Left ventricle myocardium inferior (tissue), 1 donor: ENCODE measurements around the gene PLSCR4. TPM values are rescaled to one million over a fixed set of nuclear protein-coding genes. Genes with fewer than 3 reads are reported as not detected.
A peak's percentile ranks its signal among the peaks of the same experiment; 100 is the strongest.

Source experiments
- DNase-seq: peaks from one replicate; pipeline ENCODE4 v3.0.0-alpha.2; 2020
- H3K27ac ChIP-seq: fragments of 200-600 bp; replicated peaks from 2 replicates; pipeline ENCODE4 v1.8.0; 2021
- H3K27me3 ChIP-seq: fragments of 200-600 bp; 2 replicates; pipeline ENCODE4 v1.8.0; 2021; ENCODE audit warnings: low read depth
- H3K36me3 ChIP-seq: fragments of 200-600 bp; 2 replicates; pipeline ENCODE4 v1.8.0; 2021
- H3K4me1 ChIP-seq: fragments of 200-600 bp; 2 replicates; pipeline ENCODE4 v1.8.0; 2021
- H3K4me3 ChIP-seq: fragments of 200-600 bp; 2 replicates; pipeline ENCODE4 v1.8.0; 2021; ENCODE audit warnings: mild to moderate bottlenecking, moderate library complexity
- H3K9me3 ChIP-seq: fragments of 200-600 bp; replicated peaks from 2 replicates; pipeline ENCODE4 v1.8.0; 2021
- CTCF ChIP-seq: fragments of 200-600 bp; IDR thresholded peaks from 2 replicates; pipeline ENCODE4 v1.8.0; 2021; ENCODE audit warnings: antibody characterized with exemption, mild to moderate bottlenecking, borderline replicate concordance
- intact Hi-C: fragments of 100-400 bp; cut with micrococcal nuclease; formaldehyde crosslinking; loops from one replicate; pipeline ENCODE4 v1.11.0; 2022
- total RNA-seq: library from RNA; stranded (reverse); fragmentation: NEBNext Ultra II Directional; extraction: Animal tissue kit (Norgen Biotek cat#: 25700); gene quantifications from one replicate; pipeline ENCODE4 v1.2.1, GENCODE V29; 2021
- donor health status: DM: no; HTN: yes; CAD: no; lungs with severe emphysema.

The PLSCR4 gene
- total RNA-seq, 1 donor from 2014 or later = 12.1 TPM

DNA sequence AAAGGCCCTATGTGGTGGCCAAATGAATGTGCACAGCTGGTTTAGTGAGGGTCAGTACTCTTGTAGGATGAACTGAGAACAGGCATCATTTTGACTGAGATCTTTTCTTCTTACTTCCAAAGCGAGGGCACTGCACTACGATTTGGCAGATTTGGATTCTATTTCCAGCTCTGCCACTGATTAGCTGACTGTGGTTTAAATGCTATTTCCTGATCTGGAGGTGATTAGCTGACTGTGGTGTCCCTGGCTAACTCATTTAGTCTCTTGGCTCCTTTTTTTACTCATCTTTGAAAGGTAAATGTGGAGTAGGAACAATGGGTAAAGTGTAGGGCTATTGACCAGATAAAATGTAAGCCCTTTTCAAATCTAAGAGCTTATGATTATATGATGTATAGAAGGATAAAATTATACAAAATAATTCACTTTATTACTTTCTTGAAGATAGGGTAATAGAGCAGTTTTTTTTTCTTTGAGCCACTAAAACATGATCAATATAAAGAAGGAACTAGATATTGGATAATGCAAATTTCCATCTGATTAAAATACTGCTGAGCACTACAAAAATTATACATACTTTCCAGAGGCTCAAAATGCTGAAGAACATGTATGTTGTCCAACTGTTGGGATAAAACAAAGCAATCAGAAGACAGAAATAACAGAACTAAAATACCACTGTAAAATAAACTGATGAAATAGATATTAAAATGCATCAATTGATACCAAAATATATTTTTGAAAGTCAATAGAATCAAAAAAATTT lies 50.3 kb downstream of the PLSCR4 start:
- intact Hi-C loops = no loop called here
- no peaks in the 10 kb centered on the region for H3K27me3 ChIP-seq
- peaks cover 16% of the 10 kb centered on the region for H3K4me1 ChIP-seq
- TF ChIP-seq CTCF = no peak
- H3K9me3 ChIP-seq = no peaks in the 10 kb centered on the region
- no peak for DNase-seq
- no peak overlapping the region for H3K4me3 ChIP-seq
- no peak overlapping the region for H3K27ac ChIP-seq
- peaks cover 2% of the 10 kb centered on the region for H3K36me3 ChIP-seq

DNA sequence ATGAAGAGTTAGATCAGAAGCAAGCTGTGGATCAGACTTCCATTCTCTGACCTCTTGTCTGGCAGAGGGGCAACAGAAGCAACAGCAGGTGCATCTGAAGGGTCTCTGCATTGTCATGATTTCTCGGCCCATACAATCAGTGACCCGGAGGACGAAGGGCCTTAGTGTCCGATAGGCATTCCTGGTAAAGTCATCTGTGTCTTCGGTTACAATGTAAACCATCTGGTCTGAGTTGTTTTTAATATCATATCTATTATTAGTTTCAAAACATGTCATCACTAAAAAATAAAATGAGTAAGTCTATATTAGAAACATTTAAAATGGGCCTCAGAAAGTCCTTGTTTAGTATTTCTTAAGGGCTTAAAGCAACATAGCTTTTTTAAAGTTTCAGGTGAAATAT lies 51.1 kb downstream of the PLSCR4 start:
- Histone ChIP-seq H3K27me3 (no peaks in the 10 kb centered on the region), H3K4me3 (no peak overlapping the region), H3K9me3 (no peaks in the 10 kb centered on the region), H3K27ac (no peak overlapping the region), H3K36me3 (no peaks in the 10 kb centered on the region), H3K4me1 (peaks cover 25% of the 10 kb centered on the region)
- no peak for TF ChIP-seq CTCF
- intact Hi-C loops = no loop called here
- DNase-seq = no peak

- H3K27ac ChIP-seq = no peak overlapping the region
- H3K9me3 ChIP-seq = no peaks in the 10 kb centered on the region
- no peaks in the 10 kb centered on the region for H3K36me3 ChIP-seq
- intact Hi-C loops = no loop called here
- H3K4me3 ChIP-seq = no peak overlapping the region
- DNase-seq = no peak
- peaks cover 25% of the 10 kb centered on the region for H3K4me1 ChIP-seq
- TF ChIP-seq CTCF = no peak
- H3K27me3 ChIP-seq = no peaks in the 10 kb centered on the region
These were observed 54.1 kb downstream of the PLSCR4 start for GRCh38 chr3:146196789-146197188.

- Histone ChIP-seq H3K9me3 (no peaks in the 10 kb centered on the region), H3K27me3 (no peaks in the 10 kb centered on the region), H3K27ac (no peak overlapping the region), H3K4me1 (peaks cover 25% of the 10 kb centered on the region), H3K4me3 (peak overlapping the region; percentile 12), H3K36me3 (no peaks in the 10 kb centered on the region)
- TF ChIP-seq CTCF = no peak
- intact Hi-C loops = no loop called here
- DNase-seq = no peak
These were observed 55.3 kb downstream of the PLSCR4 start for GRCh38 chr3:146195605-146196004.

- Histone ChIP-seq H3K27me3 (no peaks in the 10 kb centered on the region), H3K36me3 (peaks cover 4% of the 10 kb centered on the region), H3K4me3 (peak overlapping the region; percentile 12), H3K9me3 (no peaks in the 10 kb centered on the region), H3K4me1 (peaks cover 25% of the 10 kb centered on the region), H3K27ac (no peak overlapping the region)
- intact Hi-C loops = no loop called here
- TF ChIP-seq CTCF = no peak
- DNase-seq = no peak
These were observed 55.9 kb downstream of the PLSCR4 start for GRCh38 chr3:146195030-146195429.
